DOHH2 (cell line): Measurements from ENCODE around the gene KIF2C.

Experiments used
- H3F3A ChIP-seq: fragments of 200-600 bp; sonication (generic), shearing (Covaris generic); 2 replicates; pipeline ENCODE4 v1.6.0; 2016; ENCODE audit warnings: antibody characterized with exemption, mild to moderate bottlenecking; ENCODE audit not compliant: control insufficient read depth, insufficient read depth
- H3K27ac ChIP-seq: fragments of 200-600 bp; sonication (generic); 2 replicates; pipeline ENCODE4 v1.5.1; 2014; ENCODE audit warnings: low read depth, mild to moderate bottlenecking, low read length, moderate library complexity
- H3K27me3 ChIP-seq: fragments of 200-600 bp; sonication (generic); 2 replicates; pipeline ENCODE4 v1.6.1; 2014; ENCODE audit warnings: mild to moderate bottlenecking, low read length, mixed read lengths; ENCODE audit not compliant: control insufficient read depth
- H3K36me3 ChIP-seq: fragments of 200-600 bp; sonication (generic); 2 replicates; pipeline ENCODE4 v1.6.1; 2014; ENCODE audit warnings: mild to moderate bottlenecking, low read length, moderate library complexity, mixed read lengths; ENCODE audit not compliant: control insufficient read depth
- H3K4me1 ChIP-seq: fragments of 200-600 bp; sonication (generic); 2 replicates; pipeline ENCODE4 v1.6.1; 2014; ENCODE audit warnings: mild to moderate bottlenecking, low read length, mixed read lengths; ENCODE audit not compliant: control insufficient read depth
- H3K4me2 ChIP-seq: fragments of 200-600 bp; sonication (generic); 2 replicates; pipeline ENCODE4 v1.6.0; 2014; ENCODE audit warnings: mild to moderate bottlenecking, low read length, moderate library complexity
- H3K4me3 ChIP-seq: fragments of 200-600 bp; sonication (generic); 2 replicates; pipeline ENCODE4 v1.5.1; 2014; ENCODE audit warnings: mild to moderate bottlenecking, low read length, mixed read lengths
- H3K79me2 ChIP-seq: fragments of 200-600 bp; sonication (generic); 2 replicates; pipeline ENCODE4 v1.6.1; 2014; ENCODE audit warnings: mild to moderate bottlenecking, low read length, mixed read lengths; ENCODE audit not compliant: control insufficient read depth
- H3K9me2 ChIP-seq: fragments of 200-600 bp; sonication (generic); replicated peaks from 2 replicates; pipeline ENCODE4 v1.6.1; 2014; ENCODE audit warnings: mild to moderate bottlenecking, low read length, mixed read lengths; ENCODE audit not compliant: control insufficient read depth
- H3K9me3 ChIP-seq: fragments of 200-600 bp; sonication (generic); 2 replicates; pipeline ENCODE4 v1.6.1; 2014; ENCODE audit warnings: antibody characterized with exemption, low read length, mixed read lengths; ENCODE audit not compliant: control insufficient read depth, insufficient read depth
- H4K20me1 ChIP-seq: fragments of 200-600 bp; sonication (generic); 2 replicates; pipeline ENCODE4 v1.6.0; 2014; ENCODE audit warnings: low read depth, mild to moderate bottlenecking, antibody characterized with exemption, low read length, moderate library complexity; ENCODE audit not compliant: control insufficient read depth, insufficient read depth
- CTCF ChIP-seq: fragments of 200-600 bp; sonication (generic); IDR thresholded peaks from one replicate; pipeline ENCODE4 v1.5.1; 2014; ENCODE audit warnings: antibody characterized with exemption, mild to moderate bottlenecking, low read depth, low read length; ENCODE audit not compliant: poor library complexity, severe bottlenecking
- EZH2phosphoT487 ChIP-seq: fragments of 200-600 bp; sonication (generic); IDR thresholded peaks from 2 replicates; pipeline ENCODE4 v1.6.1; 2017; ENCODE audit warnings: borderline replicate concordance, mild to moderate bottlenecking, antibody characterized with exemption, low read length, moderate library complexity, mixed read lengths

Gene KIF2C

GRCh38 chr1:44724296-44724954 lies 15.2 kb upstream of the KIF2C start:
- H3K27ac ChIP-seq: no peak overlapping the region
- no peaks in the 10 kb centered on the region for H3K9me2 ChIP-seq
- peaks cover 14% of the 10 kb centered on the region for H3F3A ChIP-seq
- no peaks in the 10 kb centered on the region for H3K27me3 ChIP-seq
- peak overlapping the region; percentile 92; the same call in 1 of the 2 replicates for H3K4me2 ChIP-seq
- H3K4me3 ChIP-seq: no peak overlapping the region
- peaks cover 57% of the 10 kb centered on the region for H3K4me1 ChIP-seq
- no peaks in the 10 kb centered on the region for H3K79me2 ChIP-seq
- no peaks in the 10 kb centered on the region for H3K9me3 ChIP-seq
- H4K20me1 ChIP-seq: no peaks in the 10 kb centered on the region
- H3K36me3 ChIP-seq: no peaks in the 10 kb centered on the region
- TF ChIP-seq CTCF: no peak
- no peak for TF ChIP-seq EZH2phosphoT487

- no peaks in the 10 kb centered on the region for H3K79me2 ChIP-seq
- no peak overlapping the region for H3K4me3 ChIP-seq
- H3K4me2 ChIP-seq: no peak overlapping the region
- no peaks in the 10 kb centered on the region for H3K36me3 ChIP-seq
- no peaks in the 10 kb centered on the region for H3K9me2 ChIP-seq
- H3K27me3 ChIP-seq: no peaks in the 10 kb centered on the region
- H4K20me1 ChIP-seq: no peaks in the 10 kb centered on the region
- no peak for TF ChIP-seq CTCF
- TF ChIP-seq EZH2phosphoT487: no peak
- peaks cover 54% of the 10 kb centered on the region for H3K4me1 ChIP-seq
- H3K27ac ChIP-seq: no peak overlapping the region
- no peaks in the 10 kb centered on the region for H3K9me3 ChIP-seq
- H3F3A ChIP-seq: peaks cover 16% of the 10 kb centered on the region
Observed at GRCh38 chr1:44724955-44725698, 14.5 kb upstream of the KIF2C start.

- Histone ChIP-seq H3F3A (peaks cover 26% of the 10 kb centered on the region), H3K27ac (peak within 1 kb of the TSS; percentile 97), H3K4me2 (peak within 1 kb of the TSS; percentile 79), H3K4me1 (peaks cover 50% of the 10 kb centered on the region), H3K4me3 (peak within 1 kb of the TSS; percentile 60), H3K79me2 (no peaks in the 10 kb centered on the region), H4K20me1 (no peaks in the 10 kb centered on the region), H3K9me3 (no peaks in the 10 kb centered on the region), H3K9me2 (no peaks in the 10 kb centered on the region), H3K27me3 (no peaks in the 10 kb centered on the region), H3K36me3 (no peaks in the 10 kb centered on the region)
- TF ChIP-seq EZH2phosphoT487 (no peak), CTCF (peak; percentile 83)
Observed at GRCh38 chr1:44730741-44731512, 8.7 kb upstream of the KIF2C start, which contains the start of gene RNU5D-1. TSS of gene RNU5D-1 (minus strand) at chr1:44731170.
